ENCODE measurements around the gene DACT2. TPM values are rescaled to one million over a fixed set of nuclear protein-coding genes. Genes with fewer than 3 reads are reported as not detected.

The DACT2 gene, protein sequence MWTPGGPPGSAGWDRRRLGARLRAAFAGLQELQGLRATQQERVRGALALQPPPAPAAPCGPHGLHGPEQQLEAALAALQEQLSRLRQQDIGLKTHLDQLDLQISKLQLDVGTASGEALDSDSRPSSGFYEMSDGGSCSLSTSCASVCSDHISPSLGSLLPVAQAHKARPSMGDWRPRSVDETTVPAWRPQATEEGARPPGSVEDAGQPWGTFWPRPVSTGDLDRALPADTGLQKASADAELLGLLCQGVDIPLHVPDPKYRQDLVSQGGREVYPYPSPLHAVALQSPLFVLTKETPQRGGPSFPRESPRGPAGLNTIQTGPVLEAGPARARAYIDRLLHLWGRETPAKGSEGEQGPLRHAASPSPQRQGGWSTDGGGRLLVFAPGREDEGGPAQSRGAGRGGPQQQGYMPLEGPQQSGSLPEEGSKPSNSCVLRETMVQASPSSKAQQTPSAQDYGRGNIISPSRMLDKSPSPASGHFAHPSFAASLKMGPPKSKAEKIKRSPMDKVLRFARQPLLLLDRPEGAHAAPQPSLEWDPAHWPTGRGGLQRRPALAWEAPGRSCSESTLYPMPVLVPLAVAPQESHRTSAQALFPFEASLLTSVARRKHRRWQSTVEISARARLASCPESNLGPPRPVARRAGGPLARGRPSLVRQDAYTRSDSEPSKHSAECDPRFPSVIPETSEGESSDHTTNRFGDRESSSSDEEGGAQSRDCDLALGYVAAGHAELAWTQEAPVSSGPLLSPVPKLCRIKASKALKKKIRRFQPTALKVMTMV
- total RNA-seq (2022; extraction: Qiagen RNA extraction; ENCODE audit: low read depth), result 0.20 to 0.65 TPM (median 0.53 TPM) in 5 replicates

DNA sequence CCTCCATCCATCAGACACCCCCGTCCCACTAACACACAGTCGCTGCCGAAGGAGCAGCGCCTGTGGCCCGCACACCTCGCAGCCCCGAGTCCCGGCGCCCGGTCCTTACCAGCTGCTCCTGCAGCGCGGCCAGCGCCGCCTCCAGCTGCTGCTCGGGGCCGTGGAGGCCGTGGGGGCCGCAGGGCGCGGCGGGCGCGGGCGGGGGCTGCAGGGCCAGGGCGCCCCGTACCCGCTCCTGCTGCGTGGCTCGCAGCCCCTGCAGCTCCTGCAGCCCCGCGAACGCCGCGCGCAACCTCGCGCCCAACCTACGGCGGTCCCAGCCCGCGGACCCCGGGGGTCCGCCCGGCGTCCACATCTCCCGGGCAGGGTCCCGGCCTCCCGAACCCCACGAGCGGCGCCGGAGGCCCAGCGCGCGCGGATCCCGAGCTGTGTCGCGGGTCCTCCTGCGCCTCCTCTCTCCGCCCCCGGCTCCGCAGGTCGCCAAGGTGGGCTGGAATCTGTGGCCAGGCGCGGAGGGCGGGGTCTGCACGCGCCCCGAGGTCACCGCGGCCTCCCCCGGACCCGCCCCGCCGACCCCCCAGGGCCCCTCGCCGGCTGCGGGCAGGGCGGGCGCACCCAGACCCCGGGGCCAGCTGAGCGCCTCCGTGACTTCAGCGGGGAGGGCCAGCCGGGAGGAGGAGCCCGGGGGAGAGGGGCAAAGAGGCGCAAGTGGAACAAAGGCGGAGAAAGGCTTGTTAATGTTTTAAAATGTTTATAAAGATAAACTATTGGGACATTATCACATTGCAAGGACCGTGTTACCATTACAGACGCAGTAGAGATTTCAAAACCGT is at the start of gene DACT2:
TSS of gene DACT2 (minus strand) at position 499 of the 833 bp plus-strand sequence. CDS start at position 355, 144 bp downstream.

Other genes with a start within 250 kb of the DACT2 start
- gene FRMD1, start 240.6 kb downstream of the DACT2 start, total RNA-seq (2022; extraction: Qiagen RNA extraction; ENCODE audit: low read depth), result 0.01 to 0.06 TPM (median 0.03 TPM) in 5 replicates
- gene SMOC2, start 121.4 kb upstream of the DACT2 start, total RNA-seq (2022; extraction: Qiagen RNA extraction; ENCODE audit: low read depth), result not detected in 5 replicates

Data from A549 treated with DMSO at 1 μM for 4 hours (cell line).